ENCODE measurements around the gene PHKB.
"Not testable (repeated sequence)": the region's sequence is repeated elsewhere in the genome, so short reads cannot be mapped to it uniquely, and the experiment has no call there.

DNA sequence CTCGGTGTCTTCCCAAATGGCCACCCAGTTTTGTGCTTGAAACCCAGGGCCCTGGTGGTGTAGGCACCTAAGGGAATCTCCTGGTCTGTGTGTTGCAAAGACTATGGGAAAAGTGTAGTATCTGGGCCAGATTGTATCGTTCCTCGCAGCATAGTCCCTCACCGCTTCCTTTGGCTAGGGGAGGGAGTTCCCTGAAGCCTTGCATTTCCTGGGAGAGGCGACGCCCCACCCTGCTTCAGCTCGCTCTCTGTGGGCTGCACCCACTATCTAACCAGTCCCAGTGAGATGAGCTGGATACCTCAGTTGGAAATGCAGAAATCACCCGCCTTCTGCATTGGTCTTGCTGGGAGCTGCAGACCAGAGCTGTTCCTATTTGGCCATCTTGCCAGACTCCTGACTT, 93.5 kb downstream of the PHKB start:
- not testable (repeated sequence) for TF ChIP-seq CTCF, POLR2A (IDR thresholded peaks at IDR 0.05)

All from uterus (tissue), 2 donors.